Tibial artery (tissue), 4 donors: ENCODE measurements around the gene DISP3.

Experiments
- DNase-seq, 2 donors: peaks; one replicate each; pipeline ENCODE4 v3.0.0-alpha.2; 2019
- H3K27ac ChIP-seq, 2 donors: fragments of 200-600 bp; sonication (generic) in 1 of 2; 1 replicate in 1 of 2; 2 replicates in 1 of 2; pipeline ENCODE4 v1.5.1; 2018 to 2019; ENCODE audit warnings: mild to moderate bottlenecking in 1 of 2
- H3K27me3 ChIP-seq, 2 donors: fragments of 200-600 bp; sonication (generic) in 1 of 2; one replicate each; pipeline versions ENCODE4 v1.5.1 to v1.6.0; 2016 to 2019
- H3K36me3 ChIP-seq, 3 donors: fragments of 200-600 bp; sonication (generic) in 2 of 3; one replicate each; pipeline ENCODE4 v1.5.1; 2016 to 2019; ENCODE audit warnings: mild to moderate bottlenecking in 2 of 3
- H3K4me1 ChIP-seq, 4 donors: fragments of 200-600 bp; sonication (generic) in 2 of 4; 1 replicate in 3 of 4; 2 replicates in 1 of 4; pipeline ENCODE4 v1.5.1; 2016 to 2019
- H3K4me3 ChIP-seq, 2 donors: fragments of 200-600 bp; sonication (generic) in 1 of 2; 1 replicate in 1 of 2; 2 replicates in 1 of 2; pipeline ENCODE4 v1.5.1; 2018 to 2019; ENCODE audit warnings: mild to moderate bottlenecking in 2 of 2
- H3K9me3 ChIP-seq, 3 donors: fragments of 200-600 bp; sonication (generic) in 1 of 3; one replicate each; pipeline ENCODE4 v1.5.1; 2016 to 2019
- intact Hi-C: fragments of 100-400 bp; cut with DNase I; formaldehyde crosslinking; loops from one replicate; pipeline ENCODE4 v1.15.0; 2023; ENCODE audit warnings: low total_unique reads
- TF ChIP-seq, protein P1 (sequence below), 2 experiments: fragments of 200-600 bp in 1 of 2; fragments of 450-650 bp in 1 of 2; IDR thresholded peaks; one replicate each; pipeline ENCODE4 v1.5.1; 2017 to 2019; ENCODE audit warnings: antibody characterized with exemption in 2 of 2, mild to moderate bottlenecking in 1 of 2, moderate library complexity in 1 of 2

Gene DISP3

DNA sequence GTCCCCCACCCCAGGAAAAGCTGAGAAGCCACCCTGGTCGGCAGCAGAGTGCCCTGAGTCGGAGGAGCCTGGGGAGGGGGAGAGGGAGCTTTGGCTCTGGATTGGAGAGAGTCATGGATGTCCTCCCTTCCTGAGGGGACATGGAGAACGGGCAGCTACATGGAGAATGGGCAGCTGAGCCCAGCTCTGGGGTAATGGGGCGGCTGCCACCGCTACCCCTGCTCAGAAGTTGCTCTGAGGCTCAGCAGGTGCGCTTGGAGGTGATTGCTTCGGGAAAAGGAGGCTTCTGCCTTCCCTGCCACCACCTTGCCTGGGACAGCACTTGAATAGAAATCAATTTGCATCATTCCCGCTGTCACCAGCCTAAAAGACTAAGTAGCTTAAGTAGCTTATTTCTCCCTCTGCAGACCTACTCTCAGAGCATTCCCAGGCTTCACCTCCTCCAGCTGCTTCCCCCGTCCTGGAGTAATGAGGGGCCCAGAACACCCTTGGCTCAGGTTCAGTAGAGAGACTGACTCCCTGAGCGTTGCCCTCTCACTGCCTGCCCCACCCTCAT is 8.3 kb downstream of the DISP3 start:
- Histone ChIP-seq H3K27me3 (peaks cover 0 to 85% of the 10 kb centered on the region in 2 donors), H3K36me3 (no peaks in the 10 kb centered on the region), H3K27ac (no peak overlapping the region), H3K4me1 (no peaks in the 10 kb centered on the region), H3K4me3 (no peak overlapping the region), H3K9me3 (no peaks in the 10 kb centered on the region)
- TF ChIP-seq, protein P1, sequence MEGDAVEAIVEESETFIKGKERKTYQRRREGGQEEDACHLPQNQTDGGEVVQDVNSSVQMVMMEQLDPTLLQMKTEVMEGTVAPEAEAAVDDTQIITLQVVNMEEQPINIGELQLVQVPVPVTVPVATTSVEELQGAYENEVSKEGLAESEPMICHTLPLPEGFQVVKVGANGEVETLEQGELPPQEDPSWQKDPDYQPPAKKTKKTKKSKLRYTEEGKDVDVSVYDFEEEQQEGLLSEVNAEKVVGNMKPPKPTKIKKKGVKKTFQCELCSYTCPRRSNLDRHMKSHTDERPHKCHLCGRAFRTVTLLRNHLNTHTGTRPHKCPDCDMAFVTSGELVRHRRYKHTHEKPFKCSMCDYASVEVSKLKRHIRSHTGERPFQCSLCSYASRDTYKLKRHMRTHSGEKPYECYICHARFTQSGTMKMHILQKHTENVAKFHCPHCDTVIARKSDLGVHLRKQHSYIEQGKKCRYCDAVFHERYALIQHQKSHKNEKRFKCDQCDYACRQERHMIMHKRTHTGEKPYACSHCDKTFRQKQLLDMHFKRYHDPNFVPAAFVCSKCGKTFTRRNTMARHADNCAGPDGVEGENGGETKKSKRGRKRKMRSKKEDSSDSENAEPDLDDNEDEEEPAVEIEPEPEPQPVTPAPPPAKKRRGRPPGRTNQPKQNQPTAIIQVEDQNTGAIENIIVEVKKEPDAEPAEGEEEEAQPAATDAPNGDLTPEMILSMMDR (IDR thresholded peaks at IDR 0.05): no peak
- no peak for DNase-seq
- intact Hi-C loops: no loop called here

DNA sequence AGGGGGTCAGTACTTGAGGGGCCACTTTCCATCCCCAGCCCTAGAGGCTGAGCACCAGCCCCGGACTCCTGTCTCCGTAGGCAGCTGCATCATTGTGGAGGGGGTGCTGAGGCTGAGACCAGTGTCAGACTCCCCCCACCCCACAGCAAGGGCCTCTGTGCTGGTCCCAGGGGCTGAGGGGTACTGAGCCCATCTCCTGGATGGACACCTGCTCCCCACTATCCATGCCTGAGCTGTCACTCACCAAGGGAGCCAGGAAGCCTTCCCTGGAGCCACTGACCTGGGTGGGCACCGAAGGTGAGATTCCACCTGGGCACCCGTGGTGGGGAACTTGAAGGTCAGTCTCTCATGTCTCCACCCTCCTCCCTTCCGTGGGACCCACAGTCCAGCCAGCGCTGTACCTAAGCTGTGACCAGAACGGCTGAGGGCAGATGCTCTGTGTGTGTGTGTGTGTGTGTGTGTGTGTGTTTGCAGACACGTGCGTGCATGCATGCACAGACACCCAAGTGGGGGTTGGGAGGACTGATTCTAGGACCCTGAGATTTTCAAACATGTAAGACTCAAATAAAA is 9.3 kb downstream of the DISP3 start:
- no peak for DNase-seq
- Histone ChIP-seq H3K36me3 (no peaks in the 10 kb centered on the region), H3K4me3 (no peak overlapping the region), H3K27ac (no peak overlapping the region), H3K9me3 (no peaks in the 10 kb centered on the region), H3K27me3 (peaks cover 0 to 77% of the 10 kb centered on the region in 2 donors), H3K4me1 (no peaks in the 10 kb centered on the region)
- TF ChIP-seq, protein P1 (IDR thresholded peaks at IDR 0.05): no peak
- intact Hi-C loops: no loop called here

DNA sequence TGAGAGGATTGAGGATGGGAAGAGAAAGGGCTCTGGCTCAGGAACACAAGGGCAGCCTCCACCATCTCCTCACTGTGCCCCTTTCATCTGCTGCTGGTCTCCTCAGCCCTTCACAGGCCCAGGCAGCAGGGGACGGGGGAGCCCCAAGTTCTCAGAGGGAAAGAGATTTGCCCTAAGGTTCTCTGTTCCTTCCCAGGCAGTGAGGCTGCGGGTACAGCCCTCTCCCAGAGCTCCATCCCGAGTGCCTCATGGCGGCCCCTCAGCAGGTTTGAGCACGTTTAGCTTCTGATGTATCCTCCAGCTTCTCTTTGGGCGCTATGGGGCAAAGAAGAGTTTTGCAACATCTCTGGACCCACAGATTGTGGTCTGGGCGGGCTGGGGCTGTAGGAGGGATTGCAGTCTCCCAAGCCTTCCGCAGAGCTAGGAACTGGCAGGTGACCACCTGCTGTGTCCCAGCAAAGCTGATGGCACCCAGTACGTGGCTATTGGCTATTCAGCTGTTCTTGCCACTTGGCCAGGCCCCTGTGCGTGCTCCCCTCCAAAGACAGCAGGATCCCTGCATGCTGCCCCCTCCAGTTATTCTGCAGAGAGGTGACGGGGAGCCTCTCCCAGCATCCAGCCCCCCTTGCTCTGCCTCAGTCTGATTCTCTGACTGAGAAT is 10.1 kb downstream of the DISP3 start:
- no peaks in the 10 kb centered on the region for H3K36me3 ChIP-seq
- intact Hi-C loops: no loop called here
- TF ChIP-seq, protein P1 (IDR thresholded peaks at IDR 0.05): no peak
- no peak overlapping the region for H3K27ac ChIP-seq
- H3K9me3 ChIP-seq: no peaks in the 10 kb centered on the region
- H3K4me3 ChIP-seq: no peak overlapping the region
- no peak for DNase-seq
- peaks cover 0 to 75% of the 10 kb centered on the region in 2 donors for H3K27me3 ChIP-seq
- H3K4me1 ChIP-seq: no peaks in the 10 kb centered on the region

DNA sequence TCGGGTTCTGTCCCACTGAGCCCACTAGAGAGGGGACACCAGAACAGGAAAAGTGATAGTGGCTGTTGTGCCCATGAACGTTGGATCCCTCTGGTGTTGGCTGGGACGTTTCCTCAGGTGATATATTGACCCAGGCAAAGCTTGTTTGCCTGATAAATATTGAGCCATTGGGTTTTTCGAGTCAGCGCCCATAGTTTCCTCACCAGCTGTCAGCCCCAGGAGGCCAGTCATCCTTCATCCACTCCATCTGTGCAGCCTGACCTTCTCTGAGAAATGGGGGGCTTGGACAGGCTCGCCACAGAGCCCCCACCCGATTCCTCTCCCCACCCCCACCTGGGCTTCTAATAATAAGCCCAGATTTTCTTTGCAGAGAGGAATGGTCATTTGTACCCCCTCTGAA is 13.3 kb downstream of the DISP3 start:
- Histone ChIP-seq H3K36me3 (no peaks in the 10 kb centered on the region), H3K27me3 (peaks cover 0 to 50% of the 10 kb centered on the region in 2 donors), H3K9me3 (no peaks in the 10 kb centered on the region), H3K4me3 (no peak overlapping the region), H3K27ac (no peak overlapping the region), H3K4me1 (no peaks in the 10 kb centered on the region)
- no peak for DNase-seq
- TF ChIP-seq, protein P1 (IDR thresholded peaks at IDR 0.05): no peak
- intact Hi-C loops: no loop called here

DNA sequence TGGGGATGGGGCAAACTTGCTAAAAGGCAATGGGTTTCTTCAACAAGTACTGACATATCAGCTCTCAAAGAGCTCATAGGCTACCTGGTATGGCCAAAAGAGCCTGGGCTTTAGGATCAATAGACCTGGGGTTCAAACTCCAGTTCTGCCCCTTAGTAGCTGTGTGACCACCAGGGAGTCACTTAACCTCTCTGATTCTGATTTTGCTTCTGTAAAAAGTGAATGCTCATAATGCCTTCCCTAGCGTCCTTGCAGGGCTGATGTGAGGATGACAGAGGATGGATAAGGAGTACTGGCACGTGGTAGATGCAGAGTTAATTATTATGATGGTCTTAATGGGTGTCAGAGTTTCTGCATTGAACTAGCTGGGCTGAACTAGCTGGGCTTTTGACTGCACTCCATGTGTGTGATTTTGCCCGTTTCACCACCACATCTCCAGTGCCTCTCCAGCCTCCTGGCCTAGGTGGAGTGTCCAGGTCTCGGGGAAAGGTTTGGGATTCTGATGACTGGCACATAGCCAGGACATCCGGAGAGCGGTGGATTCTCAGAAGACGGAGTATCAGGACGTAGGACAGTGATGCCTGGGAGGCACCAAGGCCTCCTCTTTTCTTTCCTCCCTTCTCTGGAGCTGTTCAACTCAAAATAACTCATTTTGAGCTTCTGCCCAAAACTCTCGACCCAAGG is 15.2 kb downstream of the DISP3 start:
- no peak for DNase-seq
- H3K9me3 ChIP-seq: no peaks in the 10 kb centered on the region
- H3K36me3 ChIP-seq: no peaks in the 10 kb centered on the region
- H3K27ac ChIP-seq: no peak overlapping the region
- TF ChIP-seq, protein P1 (IDR thresholded peaks at IDR 0.05): no peak
- H3K27me3 ChIP-seq: peaks cover 0 to 46% of the 10 kb centered on the region in 2 donors
- H3K4me3 ChIP-seq: no peak overlapping the region
- no peaks in the 10 kb centered on the region for H3K4me1 ChIP-seq
- intact Hi-C loops: no loop called here
